Stimulated activated CD8-positive, alpha-beta memory T cell treated with anti-CD3 and anti-CD28 coated beads, Interleukin-7, amount 100 ng/mL, for 48 hours (primary cell): ENCODE data around the gene FER.
A peak's percentile ranks its signal among the peaks of the same experiment; 100 is the strongest.
"Not testable (repeated sequence)": the region's sequence is repeated elsewhere in the genome, so short reads cannot be mapped to it uniquely, and the experiment has no call there.

ENCODE experiments used
- DNase-seq, 2 donors: peaks; one replicate each; pipeline ENCODE4 v3.0.0-alpha.2; 2020; ENCODE audit warnings: low read depth in 1 of 2; ENCODE audit errors: extremely low read depth in 1 of 2

The FER gene

GRCh38 chr5:108747774-108748400 lies at the start of gene FER:
TSS of gene FER (plus strand) at chr5:108747897. CDS start at chr5:108798183, 50,286 bp downstream.
- peak in 1 of 2 donors; percentile 23 for DNase-seq

- DNase-seq = not testable (repeated sequence)
Measured at GRCh38 chr5:108700388-108700787, 47.3 kb upstream of the FER start.

- no peak for DNase-seq
Measured at GRCh38 chr5:108700930-108701329, 46.8 kb upstream of the FER start.

- DNase-seq = no peak
Measured at GRCh38 chr5:108702546-108702945, 45.2 kb upstream of the FER start.

GRCh38 chr5:108703313-108703712 lies 44.4 kb upstream of the FER start:
- no peak for DNase-seq

GRCh38 chr5:108707141-108707540 lies 40.6 kb upstream of the FER start:
- no peak for DNase-seq

- no peak for DNase-seq
Measured at GRCh38 chr5:108711898-108712297, 35.8 kb upstream of the FER start.

GRCh38 chr5:108715408-108715807 lies 32.3 kb upstream of the FER start:
- no peak for DNase-seq

GRCh38 chr5:108720391-108720790 lies 27.3 kb upstream of the FER start:
- no peak for DNase-seq

- no peak for DNase-seq
Measured at GRCh38 chr5:108726446-108727235, 21.1 kb upstream of the FER start.

GRCh38 chr5:108727236-108727650 lies 20.5 kb upstream of the FER start:
- DNase-seq = no peak

GRCh38 chr5:108727651-108728565 lies 19.8 kb upstream of the FER start:
- peak in 1 of 2 donors; percentile 25 for DNase-seq

- DNase-seq = peak in 1 of 2 donors; percentile 34
Measured at GRCh38 chr5:108728566-108729241, 19.0 kb upstream of the FER start.

GRCh38 chr5:108729242-108729615 lies 18.5 kb upstream of the FER start:
- no peak for DNase-seq

- no peak for DNase-seq
Measured at GRCh38 chr5:108730617-108731340, 16.9 kb upstream of the FER start.

- no peak for DNase-seq
Measured at GRCh38 chr5:108735790-108736189, 11.9 kb upstream of the FER start.

- no peak for DNase-seq
Measured at GRCh38 chr5:108736855-108737254, 10.8 kb upstream of the FER start.

- no peak for DNase-seq
Measured at GRCh38 chr5:108739376-108739775, 8.3 kb upstream of the FER start.

- no peak for DNase-seq
Measured at GRCh38 chr5:108739906-108740305, 7.8 kb upstream of the FER start.

GRCh38 chr5:108743319-108743718 lies 4.4 kb upstream of the FER start:
- no peak for DNase-seq
